Karpas-422 (cell line): ENCODE results near the gene ACD. TPM values are rescaled to one million over a fixed set of nuclear protein-coding genes. Genes with fewer than 3 reads are reported as not detected.
A peak's percentile ranks its signal among the peaks of the same experiment; 100 is the strongest.

Experiments
- DNase-seq: peaks from one replicate; pipeline ENCODE4 v3.0.0-alpha.2; 2015
- H2AFZ ChIP-seq: fragments of 200-600 bp; sonication (generic); 2 replicates; pipeline ENCODE4 v1.6.1; 2014; ENCODE audit warnings: antibody characterized with exemption, low read length, mixed read lengths
- H3K27ac ChIP-seq: fragments of 200-600 bp; sonication (generic); 2 replicates; pipeline ENCODE4 v1.5.1; 2014; ENCODE audit warnings: mild to moderate bottlenecking, low read length, moderate library complexity
- H3K27me3 ChIP-seq: fragments of 200-600 bp; sonication (generic); 2 replicates; pipeline ENCODE4 v1.6.1; 2014; ENCODE audit warnings: low read length, mixed read lengths
- H3K36me3 ChIP-seq: fragments of 200-600 bp; sonication (generic); 2 replicates; pipeline ENCODE4 v1.6.1; 2014; ENCODE audit warnings: low read length, mixed read lengths; ENCODE audit not compliant: insufficient read depth
- H3K4me1 ChIP-seq: fragments of 200-600 bp; sonication (generic); 2 replicates; pipeline ENCODE4 v1.6.1; 2014; ENCODE audit warnings: mild to moderate bottlenecking, low read length, mixed read lengths
- H3K4me2 ChIP-seq: fragments of 200-600 bp; sonication (generic); 2 replicates; pipeline ENCODE4 v1.6.1; 2014; ENCODE audit warnings: low read length, low read depth, mild to moderate bottlenecking; ENCODE audit not compliant: poor library complexity, severe bottlenecking
- H3K4me3 ChIP-seq: fragments of 200-600 bp; sonication (generic); 2 replicates; pipeline ENCODE4 v1.5.1; 2014; ENCODE audit warnings: mild to moderate bottlenecking, antibody characterized with exemption, low read length, mixed read lengths
- H3K79me2 ChIP-seq: fragments of 200-600 bp; sonication (generic); 2 replicates; pipeline ENCODE4 v1.6.1; 2014; ENCODE audit warnings: mild to moderate bottlenecking, low read length, mixed read lengths
- H3K9ac ChIP-seq: fragments of 200-600 bp; sonication (generic); 2 replicates; pipeline ENCODE4 v1.6.0; 2014; ENCODE audit warnings: low read length
- H3K9me2 ChIP-seq: fragments of 200-600 bp; sonication (generic), shearing (Covaris generic); replicated peaks from 2 replicates; pipeline ENCODE4 v1.6.0; 2014; ENCODE audit warnings: mild to moderate bottlenecking, low read length, moderate library complexity; ENCODE audit not compliant: insufficient read depth
- H3K9me3 ChIP-seq: fragments of 300-700, 200-600 bp; sonication (generic); 2 replicates; pipeline ENCODE4 v1.6.1; 2014; ENCODE audit warnings: low read length, mixed read lengths
- H4K20me1 ChIP-seq: fragments of 200-600 bp; sonication (generic); 2 replicates; pipeline ENCODE4 v1.6.1; 2014; ENCODE audit warnings: mild to moderate bottlenecking, antibody characterized with exemption, low read length, low read depth; ENCODE audit not compliant: insufficient read depth
- total RNA-seq: library from RNA; depleted of rRNA; stranded (reverse); fragments of >200 nt; shearing (Covaris generic); gene quantifications from 2 replicates; pipeline ENCODE4 v1.2.3, GENCODE V29; 2014; ENCODE audit warnings: low replicate concordance

Gene ACD
- total RNA-seq, 1 experiment from 2014 or later = 19.1 TPM

GRCh38 chr16:67663151-67663876, 3.3 kb upstream of the ACD start:
- peak; percentile 76 for DNase-seq
- H4K20me1 ChIP-seq = peaks cover 5% of the 10 kb centered on the region; the same call in 1 of the 2 replicates
- H3K36me3 ChIP-seq = no peaks in the 10 kb centered on the region
- H3K79me2 ChIP-seq = peaks cover 16% of the 10 kb centered on the region
- H3K27me3 ChIP-seq = no peaks in the 10 kb centered on the region
- no peaks in the 10 kb centered on the region for H3K9me3 ChIP-seq
- H3K9me2 ChIP-seq = no peaks in the 10 kb centered on the region
- peaks cover 42% of the 10 kb centered on the region for H3K4me1 ChIP-seq
- no peak overlapping the region for H3K9ac ChIP-seq
- H3K27ac ChIP-seq = no peak overlapping the region
- H3K4me2 ChIP-seq = no peak overlapping the region
- no peak overlapping the region for H2AFZ ChIP-seq
- H3K4me3 ChIP-seq = no peak overlapping the region

GRCh38 chr16:67662653-67663010, 2.6 kb upstream of the ACD start:
- H3K9ac ChIP-seq = no peak overlapping the region
- H3K9me2 ChIP-seq = no peaks in the 10 kb centered on the region
- H3K79me2 ChIP-seq = peaks cover 18% of the 10 kb centered on the region
- H2AFZ ChIP-seq = no peak overlapping the region
- H3K36me3 ChIP-seq = no peaks in the 10 kb centered on the region
- H3K9me3 ChIP-seq = no peaks in the 10 kb centered on the region
- no peaks in the 10 kb centered on the region for H3K27me3 ChIP-seq
- no peak for DNase-seq
- peaks cover 5% of the 10 kb centered on the region; the same call in 1 of the 2 replicates for H4K20me1 ChIP-seq
- no peak overlapping the region for H3K4me3 ChIP-seq
- no peak overlapping the region for H3K27ac ChIP-seq
- no peak overlapping the region for H3K4me2 ChIP-seq
- H3K4me1 ChIP-seq = peaks cover 36% of the 10 kb centered on the region

- Histone ChIP-seq H3K79me2 (peaks cover 18% of the 10 kb centered on the region), H4K20me1 (peaks cover 5% of the 10 kb centered on the region; the same call in 1 of the 2 replicates), H3K9ac (peak overlapping the region; percentile 82; the same call in 1 of the 2 replicates), H3K4me2 (peak overlapping the region; percentile 96), H3K4me1 (peaks cover 30% of the 10 kb centered on the region), H3K27me3 (no peaks in the 10 kb centered on the region), H3K9me2 (no peaks in the 10 kb centered on the region), H3K4me3 (peak overlapping the region; percentile 88; the same call in 1 of the 2 replicates), H3K36me3 (no peaks in the 10 kb centered on the region), H2AFZ (no peak overlapping the region), H3K9me3 (no peaks in the 10 kb centered on the region), H3K27ac (no peak overlapping the region)
- DNase-seq = no peak
These were observed 2.0 kb upstream of the ACD start for GRCh38 chr16:67661886-67662652.

GRCh38 chr16:67661101-67661761, 1.2 kb upstream of the ACD start:
- DNase-seq = no peak
- H3K4me3 ChIP-seq = peak overlapping the region; percentile 88

GRCh38 chr16:67660564-67661028, 536 bp upstream of the ACD start, which contains the start of gene PARD6A:
TSS of gene PARD6A (plus strand) at chr16:67660960. CDS start at chr16:67661039, 79 bp downstream.
- Histone ChIP-seq H3K27ac (peak within 1 kb of the TSS; percentile 76), H3K4me3 (peak within 1 kb of the TSS; percentile 88), H3K79me2 (peaks cover 18% of the 10 kb centered on the region), H3K9me2 (no peaks in the 10 kb centered on the region), H3K27me3 (no peaks in the 10 kb centered on the region), H4K20me1 (peaks cover 5% of the 10 kb centered on the region; the same call in 1 of the 2 replicates), H3K36me3 (no peaks in the 10 kb centered on the region), H3K4me1 (peaks cover 21% of the 10 kb centered on the region), H3K9ac (peak within 1 kb of the TSS; percentile 96), H2AFZ (peak within 1 kb of the TSS; percentile 70; the same call in 1 of the 2 replicates), H3K4me2 (peak within 1 kb of the TSS; percentile 99), H3K9me3 (no peaks in the 10 kb centered on the region)
- DNase-seq = peak; percentile 100

More at GRCh38 chr16:67661101-67661761, 1.2 kb upstream of the ACD start:
- Histone ChIP-seq H4K20me1 (peaks cover 5% of the 10 kb centered on the region; the same call in 1 of the 2 replicates), H3K9me2 (no peaks in the 10 kb centered on the region), H3K79me2 (peaks cover 18% of the 10 kb centered on the region), H2AFZ (no peak overlapping the region), H3K9ac (peak overlapping the region; percentile 82), H3K4me1 (peaks cover 27% of the 10 kb centered on the region), H3K4me2 (peak overlapping the region; percentile 96), H3K36me3 (no peaks in the 10 kb centered on the region), H3K27ac (peak overlapping the region; percentile 71), H3K9me3 (no peaks in the 10 kb centered on the region), H3K27me3 (no peaks in the 10 kb centered on the region)

- Histone ChIP-seq H3K9me3 (no peaks in the 10 kb centered on the region), H3K79me2 (peaks cover 18% of the 10 kb centered on the region), H3K4me1 (peaks cover 19% of the 10 kb centered on the region), H4K20me1 (peaks cover 5% of the 10 kb centered on the region; the same call in 1 of the 2 replicates), H3K27me3 (no peaks in the 10 kb centered on the region), H3K27ac (peak overlapping the region; percentile 76; the same call in 1 of the 2 replicates), H3K36me3 (no peaks in the 10 kb centered on the region), H2AFZ (no peak overlapping the region), H3K4me2 (peak overlapping the region; percentile 99), H3K9ac (peak overlapping the region; percentile 96), H3K9me2 (no peaks in the 10 kb centered on the region), H3K4me3 (peak overlapping the region; percentile 80)
- DNase-seq = no peak
These were observed 998 bp downstream of the ACD start for GRCh38 chr16:67658849-67659674.

- H3K27me3 ChIP-seq = no peaks in the 10 kb centered on the region
- H2AFZ ChIP-seq = no peak overlapping the region
- H3K36me3 ChIP-seq = no peaks in the 10 kb centered on the region
- peaks cover 18% of the 10 kb centered on the region for H3K79me2 ChIP-seq
- no peaks in the 10 kb centered on the region for H3K9me3 ChIP-seq
- no peak for DNase-seq
- H3K9ac ChIP-seq = peak overlapping the region; percentile 96; the same call in 1 of the 2 replicates
- H3K4me1 ChIP-seq = peaks cover 19% of the 10 kb centered on the region
- peaks cover 5% of the 10 kb centered on the region; the same call in 1 of the 2 replicates for H4K20me1 ChIP-seq
- H3K27ac ChIP-seq = no peak overlapping the region
- H3K4me2 ChIP-seq = peak overlapping the region; percentile 99
- H3K4me3 ChIP-seq = no peak overlapping the region
- H3K9me2 ChIP-seq = no peaks in the 10 kb centered on the region
These were observed 2.1 kb downstream of the ACD start for GRCh38 chr16:67657751-67658518.
